NCI-H345 treated with DMSO at 0.1 percent for 48 hours (cell line): Measurements from ENCODE around the gene TTC27.

ENCODE experiments used
- DNase-seq: peaks from one replicate; lab custom pipeline; 2025; ENCODE audit not compliant: unreplicated experiment; lab: John Stamatoyannopoulos, UW

Gene TTC27

GRCh38 chr2:32805104-32806095 is 177.6 kb downstream of the TTC27 start:
- no peak for DNase-seq

GRCh38 chr2:32806857-32807256 is 179.0 kb downstream of the TTC27 start:
- no peak for DNase-seq

GRCh38 chr2:32807662-32808061 is 179.8 kb downstream of the TTC27 start:
- DNase-seq, result no peak

GRCh38 chr2:32810909-32811495 is 183.2 kb downstream of the TTC27 start:
- no peak for DNase-seq

GRCh38 chr2:32811696-32812095 is 183.8 kb downstream of the TTC27 start:
- DNase-seq, result no peak

GRCh38 chr2:32812316-32812715 is 184.5 kb downstream of the TTC27 start:
- DNase-seq, result no peak

- DNase-seq, result no peak
Observed at GRCh38 chr2:32820088-32820487, 192.2 kb downstream of the TTC27 start.

GRCh38 chr2:32820701-32821100 is 192.9 kb downstream of the TTC27 start:
- no peak for DNase-seq

- DNase-seq, result no peak
Observed at GRCh38 chr2:32824070-32824809, 196.4 kb downstream of the TTC27 start.

GRCh38 chr2:32825291-32825712 is 197.5 kb downstream of the TTC27 start:
- DNase-seq, result no peak

GRCh38 chr2:32830196-32830595 is 202.3 kb downstream of the TTC27 start:
- no peak for DNase-seq

GRCh38 chr2:32832821-32833220 is 205.0 kb downstream of the TTC27 start:
- DNase-seq, result no peak

- DNase-seq, result no peak
Observed at GRCh38 chr2:32833709-32834108, 205.9 kb downstream of the TTC27 start.

- no peak for DNase-seq
Observed at GRCh38 chr2:32835148-32835547, 207.3 kb downstream of the TTC27 start.

GRCh38 chr2:32836933-32837332 is 209.1 kb downstream of the TTC27 start:
- DNase-seq, result no peak

GRCh38 chr2:32838418-32838817 is 210.6 kb downstream of the TTC27 start:
- DNase-seq, result no peak

- DNase-seq, result no peak
Observed at GRCh38 chr2:32838949-32839348, 211.1 kb downstream of the TTC27 start.

- no peak for DNase-seq
Observed at GRCh38 chr2:32841931-32842898, 214.4 kb downstream of the TTC27 start.

GRCh38 chr2:32843699-32844098 is 215.8 kb downstream of the TTC27 start:
- no peak for DNase-seq

GRCh38 chr2:32844253-32844652 is 216.4 kb downstream of the TTC27 start:
- DNase-seq, result no peak
